Muscle layer of colon (tissue), 2 donors: ENCODE measurements around the gene ZNF839.

Experiments used
- H3K27ac ChIP-seq: one replicate; pipeline ENCODE4 v1.7.0; 2013; ENCODE audit warnings: low read depth, mild to moderate bottlenecking, low read length, moderate library complexity
- H3K27me3 ChIP-seq, 2 donors: one replicate each; pipeline ENCODE4 v1.7.0; 2013; ENCODE audit warnings: low read length in 2 of 2, mild to moderate bottlenecking in 2 of 2; ENCODE audit not compliant: insufficient read depth in 2 of 2, control insufficient read depth in 1 of 2
- H3K36me3 ChIP-seq: one replicate; pipeline ENCODE4 v1.7.0; 2013; ENCODE audit warnings: mild to moderate bottlenecking, low read length; ENCODE audit not compliant: insufficient read depth
- H3K4me1 ChIP-seq: one replicate; pipeline ENCODE4 v1.7.0; 2013; ENCODE audit warnings: mild to moderate bottlenecking, low read length; ENCODE audit not compliant: insufficient read depth
- H3K4me3 ChIP-seq, 2 donors: one replicate each; pipeline ENCODE4 v1.7.0; 2013; ENCODE audit warnings: low read length in 2 of 2, low read depth in 1 of 2, mild to moderate bottlenecking in 1 of 2, moderate library complexity in 1 of 2
- H3K9ac ChIP-seq: one replicate; pipeline ENCODE4 v1.7.0; 2013; ENCODE audit warnings: low read length
- H3K9me3 ChIP-seq: one replicate; pipeline ENCODE4 v1.7.0; 2013; ENCODE audit warnings: mild to moderate bottlenecking, low read length
- donor health status: abdominal sarcoma.
- donor health status: Adenocarcinoma of cecum.

The ZNF839 gene

DNA sequence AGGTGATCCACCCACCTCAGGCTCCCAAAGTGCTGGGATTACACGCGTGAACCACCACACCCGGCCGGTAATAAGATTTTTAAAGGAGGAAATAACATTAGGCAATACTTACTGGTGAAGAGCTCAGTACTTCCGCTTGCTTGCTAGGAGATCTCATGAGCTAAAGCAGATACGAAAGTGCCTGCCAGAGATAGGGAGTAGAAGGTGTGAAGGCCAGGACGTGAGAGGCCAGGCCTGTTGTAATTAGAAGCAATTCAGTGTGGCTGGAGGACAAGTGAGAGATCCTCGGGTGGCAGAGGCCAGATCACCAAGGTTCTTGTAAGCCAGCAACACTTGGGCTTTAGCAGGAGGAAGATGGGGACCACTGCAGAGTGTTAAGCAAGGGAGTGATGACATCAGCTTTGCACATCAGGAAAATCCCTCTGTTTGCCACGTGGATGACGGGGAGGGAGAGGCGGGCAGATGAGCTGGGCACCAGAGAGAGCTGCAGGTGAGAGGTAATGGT lies 50.8 kb downstream of the ZNF839 start:
- Histone ChIP-seq H3K36me3 (no peaks in the 10 kb centered on the region), H3K9ac (no peak overlapping the region), H3K9me3 (no peaks in the 10 kb centered on the region), H3K4me1 (peaks cover 4% of the 10 kb centered on the region), H3K4me3 (no peak overlapping the region), H3K27me3 (no peaks in the 10 kb centered on the region), H3K27ac (no peak overlapping the region)

DNA sequence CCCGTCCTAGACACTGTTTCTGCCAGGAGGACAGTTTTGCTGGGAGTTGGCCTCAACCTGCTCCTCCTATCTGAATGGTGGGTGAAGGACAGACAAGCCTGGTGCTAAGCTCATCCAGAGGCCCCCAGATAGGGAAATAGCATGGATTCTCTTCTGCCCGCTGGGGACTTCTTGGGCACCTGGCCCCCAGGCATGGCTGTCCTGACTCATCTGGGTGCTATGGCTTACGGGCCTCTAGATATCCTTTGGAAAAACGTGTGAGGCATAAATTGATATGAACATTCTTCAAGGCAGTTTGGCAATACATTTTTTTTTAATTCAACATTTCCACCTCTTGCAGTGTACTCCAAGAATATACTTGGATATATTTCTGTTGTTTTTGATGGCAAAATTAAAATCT lies 51.8 kb downstream of the ZNF839 start:
- Histone ChIP-seq H3K4me1 (peaks cover 4% of the 10 kb centered on the region), H3K9ac (no peak overlapping the region), H3K36me3 (no peaks in the 10 kb centered on the region), H3K4me3 (no peak overlapping the region), H3K27me3 (no peaks in the 10 kb centered on the region), H3K9me3 (no peaks in the 10 kb centered on the region), H3K27ac (no peak overlapping the region)

DNA sequence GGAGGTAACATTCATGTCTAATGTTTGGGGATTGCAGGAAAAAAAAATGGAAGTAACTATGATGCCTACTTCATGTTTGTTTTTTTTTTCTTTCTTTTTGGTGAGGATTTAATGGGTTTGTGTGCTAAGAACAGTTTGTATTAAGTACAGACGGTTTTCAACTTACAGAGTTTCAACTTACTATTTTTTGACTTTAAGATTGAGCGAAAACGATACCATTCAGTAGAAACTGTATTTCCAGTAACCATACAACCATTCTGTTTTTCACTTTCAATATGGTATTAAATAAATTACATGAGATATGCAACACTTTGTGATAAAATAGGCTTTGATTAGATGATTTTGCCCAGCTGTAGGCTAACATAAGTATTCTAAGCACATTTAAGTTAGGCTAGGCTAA lies 53.6 kb downstream of the ZNF839 start:
- H3K4me3 ChIP-seq, result no peak overlapping the region
- no peaks in the 10 kb centered on the region for H3K9me3 ChIP-seq
- H3K36me3 ChIP-seq, result peaks cover 15% of the 10 kb centered on the region
- H3K27me3 ChIP-seq, result no peaks in the 10 kb centered on the region
- no peak overlapping the region for H3K9ac ChIP-seq
- no peak overlapping the region for H3K27ac ChIP-seq
- H3K4me1 ChIP-seq, result no peaks in the 10 kb centered on the region

DNA sequence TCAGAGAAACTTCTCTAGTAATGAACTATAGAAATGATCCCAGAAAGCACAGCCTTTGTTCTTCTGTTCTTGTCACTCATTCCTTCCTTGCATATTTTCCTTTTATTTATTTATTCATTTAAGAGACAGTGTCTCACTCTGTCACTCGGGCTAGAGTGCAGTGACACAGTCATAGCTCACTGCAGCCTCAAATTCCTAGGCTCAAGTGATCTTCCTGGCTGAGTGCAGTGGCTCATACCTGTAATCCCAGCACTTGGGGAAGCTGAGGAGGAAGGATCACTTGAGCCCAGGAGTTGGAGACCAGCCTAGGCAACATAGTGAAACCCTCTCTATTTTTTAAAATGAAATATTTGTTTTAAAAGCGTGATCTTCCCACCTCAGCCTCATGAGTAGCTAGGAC lies 54.7 kb downstream of the ZNF839 start:
- Histone ChIP-seq H3K9me3 (no peaks in the 10 kb centered on the region), H3K27me3 (no peaks in the 10 kb centered on the region), H3K27ac (no peak overlapping the region), H3K4me1 (no peaks in the 10 kb centered on the region), H3K9ac (no peak overlapping the region), H3K36me3 (peaks cover 21% of the 10 kb centered on the region), H3K4me3 (no peak overlapping the region)

DNA sequence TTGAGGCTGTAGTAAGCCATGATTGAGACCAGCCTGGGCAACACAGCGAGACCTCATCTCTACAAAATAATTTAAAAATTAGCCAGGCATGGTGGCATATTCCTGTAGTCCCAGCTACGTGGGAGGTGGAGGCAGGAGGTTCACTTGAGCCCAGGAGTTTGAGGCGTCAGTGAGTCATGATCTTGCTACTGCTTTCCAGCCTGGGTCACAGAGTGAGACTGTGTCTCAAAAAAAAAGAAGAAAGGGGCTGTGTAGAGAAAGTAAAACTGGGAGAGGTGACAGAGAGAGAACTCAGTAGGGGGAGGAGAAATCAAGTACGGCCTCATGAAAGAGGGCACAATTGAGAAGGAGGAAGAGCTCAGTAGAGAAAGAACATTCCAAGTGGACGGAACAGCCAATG lies 55.6 kb downstream of the ZNF839 start:
- Histone ChIP-seq H3K9me3 (no peaks in the 10 kb centered on the region), H3K9ac (no peak overlapping the region), H3K4me1 (no peaks in the 10 kb centered on the region), H3K4me3 (no peak overlapping the region), H3K27ac (no peak overlapping the region), H3K27me3 (no peaks in the 10 kb centered on the region), H3K36me3 (peaks cover 22% of the 10 kb centered on the region)

DNA sequence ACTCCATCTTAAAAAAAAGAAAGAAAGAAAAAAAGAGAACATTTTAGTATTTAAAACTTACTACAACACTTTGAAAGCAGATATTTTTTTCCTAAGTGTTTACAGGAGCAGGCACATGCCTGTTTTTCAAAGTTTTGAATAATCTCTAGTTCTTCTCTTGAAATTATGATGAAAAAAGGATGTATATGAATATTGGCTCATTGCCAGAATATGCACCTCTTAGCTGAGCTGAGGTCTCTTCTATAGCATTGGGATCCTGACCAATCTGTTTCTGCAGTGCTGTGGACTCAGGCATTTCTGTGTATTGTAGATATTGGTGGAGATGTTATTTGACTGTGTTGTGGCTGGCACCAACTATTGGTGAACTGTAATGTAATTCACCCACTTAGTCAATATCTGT lies 58.1 kb downstream of the ZNF839 start:
- Histone ChIP-seq H3K4me1 (no peaks in the 10 kb centered on the region), H3K27ac (no peak overlapping the region), H3K9ac (no peak overlapping the region), H3K4me3 (no peak overlapping the region), H3K36me3 (peaks cover 22% of the 10 kb centered on the region), H3K9me3 (no peaks in the 10 kb centered on the region), H3K27me3 (no peaks in the 10 kb centered on the region)

DNA sequence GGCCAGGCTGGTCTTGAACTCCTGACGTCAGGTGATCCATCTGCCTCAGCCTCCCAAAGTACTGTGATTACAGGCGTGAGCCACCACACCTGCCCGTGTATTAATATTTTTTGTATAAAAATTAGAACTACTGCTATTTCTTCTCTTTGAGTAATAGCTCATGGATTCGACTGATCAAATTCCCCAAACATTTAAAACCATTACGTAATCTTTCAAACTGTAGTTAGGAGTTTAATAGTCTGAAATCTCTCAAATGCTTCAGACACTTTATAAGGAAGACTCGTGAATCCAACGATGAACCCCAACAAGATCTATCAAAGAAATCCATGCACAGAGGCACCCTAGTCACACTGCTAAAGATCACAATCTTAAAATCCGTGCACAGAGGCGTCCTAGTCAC lies 59.3 kb downstream of the ZNF839 start:
- Histone ChIP-seq H3K36me3 (peaks cover 22% of the 10 kb centered on the region), H3K4me3 (no peak overlapping the region), H3K9me3 (no peaks in the 10 kb centered on the region), H3K9ac (no peak overlapping the region), H3K4me1 (no peaks in the 10 kb centered on the region), H3K27me3 (no peaks in the 10 kb centered on the region), H3K27ac (no peak overlapping the region)

DNA sequence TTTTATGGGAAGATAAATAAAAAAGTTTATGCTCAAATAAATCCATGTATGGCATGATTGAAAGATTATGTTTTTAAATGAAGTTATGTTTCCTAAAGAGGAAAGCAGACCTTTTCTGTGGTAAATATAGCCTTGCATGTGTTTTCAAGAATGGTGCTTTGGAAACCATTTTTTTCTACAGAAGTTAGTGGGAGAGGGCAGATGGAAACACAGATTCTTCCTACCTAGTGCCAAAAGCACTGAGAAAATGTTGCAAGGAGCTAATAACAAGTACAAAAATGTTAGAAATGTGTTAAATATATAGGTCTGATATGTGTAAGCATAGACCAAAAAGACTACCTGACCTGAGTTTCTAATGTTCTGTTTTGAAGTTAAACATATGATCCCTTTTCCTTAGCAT lies 67.5 kb downstream of the ZNF839 start:
- Histone ChIP-seq H3K4me3 (no peak overlapping the region), H3K36me3 (no peaks in the 10 kb centered on the region), H3K9ac (no peak overlapping the region), H3K27me3 (no peaks in the 10 kb centered on the region), H3K9me3 (no peaks in the 10 kb centered on the region), H3K4me1 (peaks cover 13% of the 10 kb centered on the region), H3K27ac (no peak overlapping the region)

DNA sequence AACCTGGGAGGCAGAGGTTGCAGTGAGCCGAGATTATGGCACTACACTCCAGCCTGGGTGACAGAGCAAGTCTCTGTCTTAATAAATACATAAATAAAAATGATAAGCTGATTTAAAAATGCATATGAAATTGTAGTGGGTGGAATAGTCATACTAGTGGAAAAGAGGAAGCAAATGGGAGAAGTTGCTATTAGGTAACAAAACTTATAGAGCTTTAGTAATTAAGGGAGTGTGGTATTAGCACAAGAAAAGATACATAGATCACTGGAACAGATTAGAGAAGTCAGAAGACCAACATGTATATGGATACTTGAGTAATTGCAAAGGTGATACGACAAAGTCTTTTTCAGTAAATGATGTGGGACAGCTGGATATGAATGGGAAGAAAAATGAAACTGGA lies 69.7 kb downstream of the ZNF839 start:
- Histone ChIP-seq H3K27ac (no peak overlapping the region), H3K4me1 (peaks cover 22% of the 10 kb centered on the region), H3K9ac (no peak overlapping the region), H3K4me3 (no peak overlapping the region), H3K36me3 (no peaks in the 10 kb centered on the region), H3K27me3 (no peaks in the 10 kb centered on the region), H3K9me3 (no peaks in the 10 kb centered on the region)

DNA sequence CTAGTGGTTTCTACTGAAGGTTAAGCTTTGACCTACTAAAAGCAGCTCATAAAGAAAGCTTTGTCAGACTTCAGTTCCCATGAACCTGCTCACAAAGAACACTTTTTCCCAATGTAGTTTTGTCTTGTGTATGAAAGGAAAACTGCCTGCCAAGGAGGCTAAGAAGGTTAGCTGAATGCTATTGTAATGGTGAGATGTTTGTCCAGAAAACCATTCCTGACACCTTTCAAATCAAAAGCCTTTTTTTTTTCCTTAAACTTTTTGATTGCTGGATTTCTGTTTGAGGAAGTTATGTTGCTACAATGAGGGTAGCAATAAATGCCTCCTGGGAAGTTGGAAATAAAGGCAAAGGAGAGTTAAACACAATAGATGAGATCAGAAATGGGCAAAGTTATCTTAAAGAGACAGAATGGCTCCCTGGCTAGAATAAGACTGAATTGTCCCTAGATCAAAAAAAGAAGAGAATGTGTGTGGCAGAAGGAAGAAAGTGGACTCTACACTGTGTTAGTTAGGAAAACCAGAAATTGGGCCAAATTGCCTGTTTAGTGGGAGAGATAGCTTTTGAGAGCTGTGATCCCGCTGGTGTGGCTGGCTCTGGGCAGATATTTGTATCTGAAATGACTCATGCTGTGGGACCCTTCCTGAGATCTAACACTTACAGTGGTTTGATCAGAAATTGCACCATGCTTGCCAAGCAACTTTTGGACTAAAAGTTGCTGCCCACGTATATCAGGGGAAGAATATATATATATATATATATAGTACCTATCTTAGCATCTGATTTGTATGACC lies 70.7 kb downstream of the ZNF839 start:
- no peak overlapping the region for H3K9ac ChIP-seq
- no peak overlapping the region for H3K27ac ChIP-seq
- no peaks in the 10 kb centered on the region for H3K9me3 ChIP-seq

More for the DNA sequence above, 70.7 kb downstream of the ZNF839 start:
- Histone ChIP-seq H3K36me3 (no peaks in the 10 kb centered on the region), H3K27me3 (no peaks in the 10 kb centered on the region), H3K4me3 (no peak overlapping the region), H3K4me1 (peaks cover 22% of the 10 kb centered on the region)
